ENCODE measurements around the gene MTX3. TPM values are rescaled to one million over a fixed set of nuclear protein-coding genes. Genes with fewer than 3 reads are reported as not detected.

MTX3 gene
- total RNA-seq, 1 donor from 2014 or later = 13.0 TPM

DNA sequence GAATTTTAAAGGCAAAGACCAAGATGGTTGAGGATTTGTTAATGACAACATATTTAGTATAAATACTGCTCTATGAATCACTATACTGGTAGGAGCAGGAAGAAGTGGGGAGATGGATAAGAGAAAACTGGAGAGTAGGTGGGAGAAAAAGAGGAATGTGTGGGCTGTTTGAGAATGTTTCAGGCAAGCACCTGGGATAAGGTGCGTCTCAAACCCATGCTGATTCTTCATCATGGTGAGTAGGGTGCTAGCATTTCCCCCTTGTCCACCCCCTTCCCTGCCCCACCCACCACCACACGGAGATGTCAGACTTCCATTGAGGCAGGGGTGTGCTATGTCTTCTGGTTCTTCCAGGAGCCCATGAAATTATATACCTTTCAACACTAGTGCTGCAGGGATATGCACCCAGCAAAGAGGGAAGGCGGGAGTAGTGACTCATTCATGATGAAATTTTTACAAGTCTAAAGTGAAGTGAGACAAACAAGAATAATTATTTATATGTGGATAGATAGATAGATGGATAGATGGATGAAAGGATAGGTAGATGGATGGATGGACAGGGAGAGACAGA lies 54.3 kb downstream of the MTX3 start:
- no peak for DNase-seq (ENCODE audit: low spot score)

DNA sequence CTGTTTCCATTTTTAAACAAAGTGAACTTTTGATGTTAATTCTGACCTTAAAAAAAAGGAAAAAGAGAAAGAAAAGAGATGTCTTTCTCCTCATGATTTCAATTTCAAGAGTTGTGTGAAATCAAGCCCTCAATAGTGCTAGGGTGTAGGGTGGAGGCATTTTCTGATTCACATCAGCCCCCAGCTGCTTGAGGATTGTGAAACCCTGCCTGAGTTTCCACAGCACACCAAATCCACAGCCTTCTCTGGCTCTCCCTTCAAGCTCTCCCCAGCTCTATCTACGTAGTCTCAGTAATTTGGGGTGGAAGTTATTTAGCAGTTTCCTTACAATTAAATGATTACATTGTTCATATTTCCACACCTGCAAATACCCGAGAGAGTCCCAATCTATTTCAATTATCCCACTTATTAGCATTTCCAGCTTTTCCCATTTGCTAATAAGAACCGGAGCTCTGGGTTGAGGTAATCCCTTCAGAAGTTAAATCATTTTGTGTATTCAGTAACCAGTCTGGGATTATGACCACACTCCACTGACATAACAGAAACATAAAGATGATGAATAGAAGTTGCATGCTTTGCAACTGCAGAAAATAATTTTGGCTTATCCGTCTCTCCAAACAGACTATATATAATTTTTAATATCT lies 54.9 kb downstream of the MTX3 start:
- no peak for DNase-seq (ENCODE audit: low spot score)

DNA sequence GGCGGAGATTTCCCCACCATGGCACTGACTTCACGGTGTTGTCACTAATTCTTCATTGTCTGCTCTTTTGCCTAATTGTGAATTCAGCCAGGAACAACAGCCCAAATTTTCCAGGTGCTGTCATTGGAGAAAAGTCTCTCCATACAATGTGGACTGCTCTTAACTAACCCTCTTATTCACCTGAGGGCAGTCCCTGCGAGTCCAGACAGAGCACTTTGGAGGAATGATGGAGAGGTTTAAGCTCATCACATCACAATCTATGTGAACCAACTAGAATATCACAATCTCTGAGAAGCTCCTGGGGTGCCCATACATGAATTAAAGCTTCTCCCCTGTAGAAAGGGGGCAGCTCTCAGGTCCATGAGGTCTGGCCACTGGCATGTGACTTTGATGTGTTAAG lies 56.4 kb downstream of the MTX3 start:
- no peak for DNase-seq (ENCODE audit: low spot score)

DNA sequence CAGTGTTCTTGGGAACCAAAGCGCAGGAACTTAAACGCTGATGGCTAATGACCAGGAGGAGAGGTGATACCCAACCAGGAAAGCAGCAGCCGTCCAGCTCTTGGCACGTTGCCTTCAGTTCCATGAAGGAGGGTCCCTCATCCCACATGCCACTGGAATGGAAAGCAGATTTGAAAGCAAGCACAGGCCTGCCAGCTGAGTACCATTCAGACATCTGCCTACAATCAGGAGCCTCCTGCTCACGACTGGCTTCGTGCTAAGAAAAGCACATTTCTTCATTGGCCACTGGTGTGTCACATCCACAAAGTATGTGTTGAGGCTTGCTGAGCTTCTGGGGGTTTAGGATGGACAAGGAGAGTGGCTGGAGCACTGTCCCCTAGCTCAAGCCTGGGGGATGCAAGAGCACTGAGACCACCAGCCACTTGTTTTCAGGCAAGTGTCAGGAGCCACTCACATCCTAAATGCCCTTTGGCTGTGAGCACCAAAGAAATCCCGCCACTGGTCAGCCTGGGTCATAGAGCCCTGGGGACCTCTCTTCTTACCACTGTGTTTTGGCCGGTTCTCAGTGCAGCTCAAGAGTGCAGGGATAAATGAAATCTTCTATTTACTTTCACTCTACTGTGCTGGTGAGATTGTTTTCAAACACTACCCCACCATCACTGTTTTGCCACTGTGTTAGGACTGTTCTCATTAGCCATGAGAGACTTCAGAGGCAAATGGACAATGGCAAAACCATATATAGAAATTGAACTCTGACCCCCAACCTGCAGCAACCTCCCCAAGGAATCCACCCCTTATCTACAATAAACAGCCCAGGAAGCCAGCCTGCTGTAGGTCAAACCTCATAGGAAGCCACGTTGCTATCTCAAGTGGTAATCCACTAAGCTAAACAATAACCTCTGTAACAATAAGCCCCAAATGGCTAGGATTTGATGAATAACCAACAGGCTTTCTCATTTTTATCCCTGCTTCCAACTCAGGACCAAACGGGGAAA lies 58.3 kb downstream of the MTX3 start:
- no peak for DNase-seq (ENCODE audit: low spot score)

DNA sequence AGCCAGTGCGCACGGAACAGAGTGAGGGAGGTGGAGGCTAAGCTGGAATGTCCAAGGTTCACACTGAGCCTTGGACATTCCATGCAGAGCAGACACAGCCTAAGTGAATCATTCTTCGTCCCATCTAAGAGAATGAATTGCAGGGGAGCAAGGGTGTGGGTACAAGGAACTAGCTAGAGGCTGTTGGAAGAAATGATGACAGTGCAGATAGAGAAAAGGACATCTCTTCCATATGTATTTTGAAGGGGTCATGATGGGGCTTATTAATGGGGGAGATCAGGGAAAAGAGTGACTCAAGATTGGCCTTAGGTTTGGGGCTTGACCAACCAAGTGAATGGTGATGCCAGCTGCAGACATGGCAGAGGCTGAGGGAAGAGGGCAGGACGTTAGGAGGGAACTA lies 59.2 kb downstream of the MTX3 start:
- DNase-seq (ENCODE audit: low spot score) = no peak

DNA sequence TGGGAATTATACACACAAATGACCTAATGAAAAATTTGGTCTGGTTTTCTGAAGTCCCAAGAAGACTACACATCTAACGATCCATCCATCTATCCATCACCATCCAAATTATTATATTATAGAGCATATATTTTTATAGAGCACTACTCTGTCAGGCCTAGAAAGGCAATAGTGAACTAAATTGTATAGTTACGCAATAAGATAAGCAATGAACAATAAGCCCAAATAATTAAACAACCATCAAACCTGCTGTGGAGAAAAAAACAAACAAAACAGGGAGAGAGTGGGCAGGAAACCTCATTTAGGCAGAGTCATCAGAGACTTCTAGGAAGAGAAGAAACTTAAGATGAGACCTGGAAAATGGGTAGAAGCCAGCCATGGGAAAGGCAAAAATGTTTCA lies 59.7 kb downstream of the MTX3 start:
- DNase-seq (ENCODE audit: low spot score) = no peak

DNA sequence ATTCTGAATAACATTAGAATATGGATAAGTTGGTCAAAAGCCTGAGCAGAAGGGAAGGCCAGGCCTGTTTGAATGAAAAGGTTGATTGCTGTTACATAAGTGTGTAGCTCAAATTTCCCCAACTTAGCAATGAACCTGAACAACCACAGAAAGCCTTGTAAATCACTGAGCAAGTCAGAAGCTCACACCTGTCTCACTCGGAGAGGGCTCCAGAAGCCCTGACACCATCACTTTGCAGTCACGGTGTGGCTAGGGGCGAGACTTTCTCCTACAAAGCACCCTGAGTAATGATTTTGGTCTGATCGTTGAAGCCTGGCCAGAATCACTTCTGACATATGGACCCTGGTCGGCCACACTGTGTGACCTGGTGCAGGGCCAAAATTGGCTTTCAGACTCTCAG lies 62.0 kb downstream of the MTX3 start:
- no peak for DNase-seq (ENCODE audit: low spot score)

Other genes starting within 250 kb of the MTX3 start
- 61.5 TPM for gene THBS4, start 44.1 kb upstream of the MTX3 start, total RNA-seq